HepG2 (cell line): Measurements from ENCODE around the gene TOR4A. TPM values are rescaled to one million over a fixed set of nuclear protein-coding genes. Genes with fewer than 3 reads are reported as not detected.
A peak's percentile ranks its signal among the peaks of the same experiment; 100 is the strongest.

Experiments
- ATAC-seq: fragments of 200-7000 bp; cut with Tn5 transposase; 3 replicates; pipeline ENCODE4 v1.9.1; 2020; ENCODE audit warnings: mild to moderate bottlenecking, moderate library complexity
- BruUV-seq: library from RNA; stranded (reverse); fragments of 400-500 nt; replicated peaks from 2 replicates; lab custom pipeline; 2021; lab: Mats Ljungman, UMichigan
- CTCF ChIA-PET: fragments of 300-600 bp; formaldehyde crosslinking; extraction: SDS; loops from one replicate; lab custom pipeline; 2021; ENCODE audit warnings: low total read pairs, inconsistent platforms, low intra/inter-chr PET ratio; lab: Yijun Ruan, JAX
- POLR2A ChIA-PET: fragments of 350-600 bp; sonication (Branson Sonifier 250); formaldehyde crosslinking; loops from one replicate; lab custom pipeline; 2020; ENCODE audit warnings: antibody characterized with exemption, inconsistent platforms; lab: Yijun Ruan, JAX
- DNase-seq: peaks from one replicate; pipeline ENCODE4 v3.0.0-alpha.2; 2015; ENCODE audit warnings: low spot score
- FAIRE-seq: peaks from 3 replicates; lab custom pipeline; 2011; peaks lifted over from hg19 to GRCh38; lab: Jason Lieb, UNC
- H2AFZ ChIP-seq: one replicate; pipeline ENCODE4 v1.6.1; 2011; ENCODE audit warnings: low read length, inconsistent platforms
- H3K27ac ChIP-seq: fragments of 300-600 bp; 3 replicates; pipeline ENCODE4 v1.8.0; 2011; ENCODE audit warnings: mixed run types, mild to moderate bottlenecking, mixed read lengths, low read length, inconsistent platforms; ENCODE audit not compliant: insufficient read depth; ENCODE audit errors: extremely low read length
- H3K27me3 ChIP-seq, 2 experiments: fragments of 200-600 bp in 1 of 2; 2 replicates in 1 of 2; 3 replicates in 1 of 2; pipeline versions ENCODE4 v1.6.0 to v1.8.0; 2011; ENCODE audit warnings: low read length in 2 of 2, mild to moderate bottlenecking in 2 of 2, moderate library complexity in 2 of 2, inconsistent platforms in 1 of 2; ENCODE audit not compliant: insufficient read depth in 2 of 2, control insufficient read depth in 1 of 2
- H3K36me3 ChIP-seq, 2 experiments: fragments of 200-600 bp in 1 of 2; replicated peaks in 1 of 2; 2 replicates in 1 of 2; 3 replicates in 1 of 2; pipeline versions ENCODE4 v1.5.1 to v1.8.0; 2011; ENCODE audit warnings: low read length in 2 of 2, inconsistent platforms in 1 of 2; ENCODE audit not compliant: insufficient read depth in 2 of 2, control insufficient read depth in 1 of 2
- H3K4me1 ChIP-seq: 2 replicates; pipeline ENCODE4 v1.5.1; 2012; ENCODE audit warnings: low read length, inconsistent platforms; ENCODE audit not compliant: insufficient read depth
- H3K4me2 ChIP-seq: 2 replicates; pipeline ENCODE4 v1.6.0; 2011; ENCODE audit warnings: low read depth, low read length, inconsistent platforms
- H3K4me3 ChIP-seq, 3 experiments: fragments of 200-600 bp in 1 of 3; sonication (generic), shearing (Covaris generic) in 1 of 3; replicated peaks in 1 of 3; 2 replicates each; pipeline ENCODE4 v1.5.1; 2011 to 2016; ENCODE audit warnings: low read length in 3 of 3, inconsistent platforms in 2 of 3, low read depth in 2 of 3, mild to moderate bottlenecking in 2 of 3, control low read depth in 1 of 3, mixed read lengths in 1 of 3; ENCODE audit not compliant: insufficient read depth in 1 of 3
- H3K79me2 ChIP-seq: one replicate; pipeline ENCODE4 v1.6.1; 2011; ENCODE audit warnings: low read length, inconsistent platforms; ENCODE audit not compliant: insufficient read depth
- H3K9ac ChIP-seq: 2 replicates; pipeline ENCODE4 v1.6.0; 2011; ENCODE audit warnings: mild to moderate bottlenecking, low read depth, low read length, inconsistent platforms; ENCODE audit not compliant: insufficient read depth
- H3K9me3 ChIP-seq: 2 replicates; pipeline ENCODE4 v1.5.1; 2012; ENCODE audit warnings: mild to moderate bottlenecking, low read length
- H4K20me1 ChIP-seq: 2 replicates; pipeline ENCODE4 v1.6.0; 2011; ENCODE audit warnings: inconsistent platforms, mild to moderate bottlenecking, low read length, moderate library complexity; ENCODE audit not compliant: insufficient read depth
- EP300 ChIP-seq, 3 experiments: sonication (generic) in 1 of 3; formaldehyde crosslinking in 1 of 3; IDR thresholded peaks; 2 replicates each; pipeline versions ENCODE4 v1.5.1 to v1.6.1; 2011 to 2020; ENCODE audit warnings: low read depth in 2 of 3, low read length in 2 of 3, borderline replicate concordance in 1 of 3, improper control_type of control experiment in 1 of 3, mild to moderate bottlenecking in 1 of 3, missing genetic modification reagents in 1 of 3, moderate library complexity in 1 of 3
- FOXK2 ChIP-seq: fragments of 450-650 bp; IDR thresholded peaks from 2 replicates; pipeline ENCODE4 v1.6.1; 2016
- HNF4G ChIP-seq, 2 experiments: sonication (generic) in 1 of 2; formaldehyde crosslinking in 1 of 2; IDR thresholded peaks; 2 replicates each; pipeline versions ENCODE4 v1.4.0 to v1.6.1; 2011 to 2020; ENCODE audit warnings: borderline replicate concordance in 2 of 2, low read depth in 2 of 2, mild to moderate bottlenecking in 2 of 2, low read length in 1 of 2, missing genetic modification reagents in 1 of 2, moderate library complexity in 1 of 2
- LCORL ChIP-seq, 2 experiments: fragments of 450-650 bp in 1 of 2; sonication (generic) in 1 of 2; formaldehyde crosslinking in 1 of 2; IDR thresholded peaks; 2 replicates each; pipeline versions ENCODE4 v1.5.0 to v1.6.1; 2017 to 2020; ENCODE audit warnings: antibody characterized with exemption in 1 of 2, missing genetic modification reagents in 1 of 2
- NR2C2 ChIP-seq: sonication (generic); formaldehyde crosslinking; IDR thresholded peaks from 2 replicates; pipeline ENCODE4 v1.4.0; 2020; ENCODE audit warnings: missing genetic modification reagents, mild to moderate bottlenecking, moderate library complexity, borderline replicate concordance
- PAXIP1 ChIP-seq: sonication (generic); formaldehyde crosslinking; conservative IDR thresholded peaks from 2 replicates; pipeline ENCODE4 v1.4.0; 2020; ENCODE audit warnings: mild to moderate bottlenecking, missing genetic modification reagents, moderate library complexity
- PHF8 ChIP-seq: sonication (generic); formaldehyde crosslinking; IDR thresholded peaks from 2 replicates; pipeline ENCODE4 v1.5.0; 2020; ENCODE audit warnings: missing genetic modification reagents
- SOX6 ChIP-seq, 2 experiments: fragments of 450-650 bp in 1 of 2; sonication (generic) in 1 of 2; formaldehyde crosslinking in 1 of 2; IDR thresholded peaks; 2 replicates each; pipeline versions ENCODE4 v1.4.0 to v1.6.1; 2017 to 2020; ENCODE audit warnings: antibody characterized with exemption in 1 of 2, mild to moderate bottlenecking in 1 of 2, missing genetic modification reagents in 1 of 2
- TBP ChIP-seq: sonication (generic); formaldehyde crosslinking; IDR thresholded peaks from 2 replicates; pipeline ENCODE4 v1.5.0; 2020; ENCODE audit warnings: missing genetic modification reagents
- ZFX ChIP-seq: sonication (generic); formaldehyde crosslinking; IDR thresholded peaks from 2 replicates; pipeline ENCODE4 v1.4.0; 2020; ENCODE audit warnings: mild to moderate bottlenecking, low read depth, missing genetic modification reagents, moderate library complexity
- ZFY ChIP-seq: sonication (generic); formaldehyde crosslinking; IDR thresholded peaks from 2 replicates; pipeline ENCODE4 v1.4.0; 2020; ENCODE audit warnings: missing genetic modification reagents
- ZNF367 ChIP-seq: sonication (generic); formaldehyde crosslinking; IDR thresholded peaks from 2 replicates; pipeline ENCODE4 v1.4.0; 2020; ENCODE audit warnings: missing genetic modification reagents, borderline replicate concordance
- ZNF382 ChIP-seq: sonication (generic); formaldehyde crosslinking; IDR thresholded peaks from 2 replicates; pipeline ENCODE4 v1.5.0; 2020; ENCODE audit warnings: missing genetic modification reagents, mild to moderate bottlenecking, borderline replicate concordance
- ZNF687 ChIP-seq: sonication (generic); formaldehyde crosslinking; IDR thresholded peaks from 2 replicates; pipeline ENCODE4 v1.5.1; 2020; ENCODE audit warnings: mild to moderate bottlenecking, missing genetic modification reagents, moderate library complexity
- WGBS: methylation state at CpG from one replicate; pipeline ENCODE4 v1.1.6; 2017; ENCODE audit warnings: low lambda C conversion rate; 5-methylcytosine and 5-hydroxymethylcytosine counted together
- in situ Hi-C: cut with HindIII; loops from 2 replicates; pipeline ENCODE4 v1.10.0; 2017; ENCODE audit warnings: low pct_unique_long_range_greater_than_20kb; ENCODE audit not compliant: extremely low pct_ligation_motif_present
- intact Hi-C: fragments of 100-400 bp; cut with micrococcal nuclease; formaldehyde crosslinking; loops from one replicate; pipeline ENCODE4 v1.10.0; 2022; ENCODE audit not compliant: unreplicated experiment
- polyA plus RNA-seq, 8 experiments: library from polyadenylated mRNA; depleted of rRNA in 3 of 8; stranded (reverse) in 7 of 8; unstranded in 1 of 8; fragments of >200 nt; fragmentation: Illumina TruSeq in 4 of 8; extraction: Trizol in 4 of 8; gene quantifications; 2 replicates each; pipeline versions ENCODE4 v1.2.1 to v1.2.3, GENCODE V29; 2011 to 2016; ENCODE audit warnings: low read depth in 4 of 8, missing spikeins in 1 of 8, mixed read lengths in 1 of 8; ENCODE audit not compliant: insufficient read depth in 1 of 8
- total RNA-seq, 5 experiments: library from RNA; depleted of rRNA; stranded (reverse); fragments of >200 nt; fragmentation: Illumina TruSeq; extraction: Trizol; gene quantifications; 2 replicates each; pipeline ENCODE4 v1.2.3, GENCODE V29; 2016; ENCODE audit warnings: low read depth in 1 of 5

TOR4A gene
- total and polyA plus RNA-seq, 2 of the 13 experiments (the other 11 are each of a cell fraction or from before 2014, with no cell fraction given) = 11.1 to 14.2 TPM

GRCh38 chr9:137313326-137313936, 35.9 kb downstream of the TOR4A start:
- peaks cover 17 to 63% of the 10 kb centered on the region in 2 experiments for H3K27me3 ChIP-seq
- H2AFZ ChIP-seq = no peak overlapping the region
- no peak for FAIRE-seq
- no peaks in the 10 kb centered on the region for H3K36me3 ChIP-seq
- no peak for DNase-seq
- no peak overlapping the region for H3K9ac ChIP-seq
- peaks cover 53% of the 10 kb centered on the region for H3K4me1 ChIP-seq
- H4K20me1 ChIP-seq = no peaks in the 10 kb centered on the region
- POLR2A ChIA-PET = interaction anchor here (1.0 kb wide), 1 partner anchor 11 kb away, joined by 4 read pairs; the partner anchor contains the start of gene NRARP
- ATAC-seq = peak; percentile 16
- peak overlapping the region in 1 of 3 experiments; percentile 55; a peak in 2 of 6 replicates for H3K4me3 ChIP-seq
- no TSS peak for BruUV-seq
- H3K27ac ChIP-seq = no peak overlapping the region
- in situ Hi-C loops = no loop called here
- intact Hi-C loops = no loop called here
- no peaks in the 10 kb centered on the region for H3K9me3 ChIP-seq
- peak overlapping the region; percentile 66 for H3K4me2 ChIP-seq
- no peaks in the 10 kb centered on the region for H3K79me2 ChIP-seq
- 0% methylated on average over 7 of the region's 9 CpGs for WGBS
- CTCF ChIA-PET = no interaction called here
- TF ChIP-seq ZFX (peak; percentile 38), ZFY (CRISPR knock-in tag) (peak; percentile 49; the same call in 1 of the 2 replicates), PHF8 (CRISPR knock-in tag) (peak; percentile 20; the same call in 1 of the 2 replicates), HNF4G (IDR thresholded peaks at IDR 0.05; ENCODE audit: borderline replicate concordance, low read depth, low read length) (0 out of 2 replicates have a peak, but pooled peaks have one; percentile 23), HNF4G (CRISPR knock-in tag; IDR thresholded peaks at IDR 0.05; ENCODE audit: borderline replicate concordance, low read depth) (no peak), LCORL (IDR thresholded peaks at IDR 0.05) (no peak), LCORL (CRISPR knock-in tag; IDR thresholded peaks at IDR 0.05) (0 out of 2 replicates have a peak, but pooled peaks have one; percentile 44), NR2C2 (0 out of 2 replicates have a peak, but pooled peaks have one; percentile 29), PAXIP1 (CRISPR knock-in tag) (peak; percentile 55), SOX6 (IDR thresholded peaks at IDR 0.05) (no peak), SOX6 (CRISPR knock-in tag; IDR thresholded peaks at IDR 0.05) (0 out of 2 replicates have a peak, but pooled peaks have one; percentile 27), ZNF367 (CRISPR knock-in tag) (no peak), ZNF382 (CRISPR knock-in tag) (no peak), ZNF687 (CRISPR knock-in tag) (0 out of 2 replicates have a peak, but pooled peaks have one; percentile 4), EP300 (IDR thresholded peaks at IDR 0.05; ENCODE audit: low read depth in 2 of 2, low read length in 2 of 2) (peak in 1 of 2 experiments; percentile 18; a peak in 1 of 4 replicates), EP300 (CRISPR knock-in tag; IDR thresholded peaks at IDR 0.05; ENCODE audit: borderline replicate concordance) (no peak), TBP (CRISPR knock-in tag) (no peak), FOXK2 (no peak)
